HepG2 (cell line): Measurements from ENCODE around the gene GNAS-AS1. TPM values are rescaled to one million over a fixed set of nuclear protein-coding genes. Genes with fewer than 3 reads are reported as not detected.

Experiments used
- ATAC-seq: fragments of 200-7000 bp; cut with Tn5 transposase; 3 replicates; pipeline ENCODE4 v1.9.1; 2020; ENCODE audit warnings: mild to moderate bottlenecking, moderate library complexity
- BruUV-seq: library from RNA; stranded (reverse); fragments of 400-500 nt; replicated peaks from 2 replicates; lab custom pipeline; 2021; lab: Mats Ljungman, UMichigan
- CTCF ChIA-PET: fragments of 300-600 bp; formaldehyde crosslinking; extraction: SDS; loops from one replicate; lab custom pipeline; 2021; ENCODE audit warnings: low total read pairs, inconsistent platforms, low intra/inter-chr PET ratio; lab: Yijun Ruan, JAX
- POLR2A ChIA-PET: fragments of 350-600 bp; sonication (Branson Sonifier 250); formaldehyde crosslinking; loops from one replicate; lab custom pipeline; 2020; ENCODE audit warnings: antibody characterized with exemption, inconsistent platforms; lab: Yijun Ruan, JAX
- DNase-seq: peaks from one replicate; pipeline ENCODE4 v3.0.0-alpha.2; 2015; ENCODE audit warnings: low spot score
- FAIRE-seq: peaks from 3 replicates; lab custom pipeline; 2011; peaks lifted over from hg19 to GRCh38; lab: Jason Lieb, UNC
- H2AFZ ChIP-seq: one replicate; pipeline ENCODE4 v1.6.1; 2011; ENCODE audit warnings: low read length, inconsistent platforms
- H3K27ac ChIP-seq: fragments of 300-600 bp; 3 replicates; pipeline ENCODE4 v1.8.0; 2011; ENCODE audit warnings: mixed run types, mild to moderate bottlenecking, mixed read lengths, low read length, inconsistent platforms; ENCODE audit not compliant: insufficient read depth; ENCODE audit errors: extremely low read length
- H3K27me3 ChIP-seq, 2 experiments: fragments of 200-600 bp in 1 of 2; 2 replicates in 1 of 2; 3 replicates in 1 of 2; pipeline versions ENCODE4 v1.6.0 to v1.8.0; 2011; ENCODE audit warnings: low read length in 2 of 2, mild to moderate bottlenecking in 2 of 2, moderate library complexity in 2 of 2, inconsistent platforms in 1 of 2; ENCODE audit not compliant: insufficient read depth in 2 of 2, control insufficient read depth in 1 of 2
- H3K36me3 ChIP-seq, 2 experiments: fragments of 200-600 bp in 1 of 2; replicated peaks in 1 of 2; 2 replicates in 1 of 2; 3 replicates in 1 of 2; pipeline versions ENCODE4 v1.5.1 to v1.8.0; 2011; ENCODE audit warnings: low read length in 2 of 2, inconsistent platforms in 1 of 2; ENCODE audit not compliant: insufficient read depth in 2 of 2, control insufficient read depth in 1 of 2
- H3K4me1 ChIP-seq: 2 replicates; pipeline ENCODE4 v1.5.1; 2012; ENCODE audit warnings: low read length, inconsistent platforms; ENCODE audit not compliant: insufficient read depth
- H3K4me2 ChIP-seq: 2 replicates; pipeline ENCODE4 v1.6.0; 2011; ENCODE audit warnings: low read depth, low read length, inconsistent platforms
- H3K4me3 ChIP-seq, 3 experiments: fragments of 200-600 bp in 1 of 3; sonication (generic), shearing (Covaris generic) in 1 of 3; replicated peaks in 1 of 3; 2 replicates each; pipeline ENCODE4 v1.5.1; 2011 to 2016; ENCODE audit warnings: low read length in 3 of 3, inconsistent platforms in 2 of 3, low read depth in 2 of 3, mild to moderate bottlenecking in 2 of 3, control low read depth in 1 of 3, mixed read lengths in 1 of 3; ENCODE audit not compliant: insufficient read depth in 1 of 3
- H3K79me2 ChIP-seq: one replicate; pipeline ENCODE4 v1.6.1; 2011; ENCODE audit warnings: low read length, inconsistent platforms; ENCODE audit not compliant: insufficient read depth
- H3K9ac ChIP-seq: 2 replicates; pipeline ENCODE4 v1.6.0; 2011; ENCODE audit warnings: mild to moderate bottlenecking, low read depth, low read length, inconsistent platforms; ENCODE audit not compliant: insufficient read depth
- H3K9me3 ChIP-seq: 2 replicates; pipeline ENCODE4 v1.5.1; 2012; ENCODE audit warnings: mild to moderate bottlenecking, low read length
- H4K20me1 ChIP-seq: 2 replicates; pipeline ENCODE4 v1.6.0; 2011; ENCODE audit warnings: inconsistent platforms, mild to moderate bottlenecking, low read length, moderate library complexity; ENCODE audit not compliant: insufficient read depth
- CCAR2 ChIP-seq: fragments of 200-400 bp; formaldehyde crosslinking; optimal IDR thresholded peaks from 2 replicates; pipeline ENCODE3; 2018; ENCODE audit warnings: low read depth, mild to moderate bottlenecking, low read length, moderate library complexity
- CREM ChIP-seq, 2 experiments: sonication (generic) in 1 of 2; formaldehyde crosslinking in 1 of 2; IDR thresholded peaks; 2 replicates each; pipeline versions ENCODE4 v1.4.0 to v1.6.1; 2016 to 2020; ENCODE audit warnings: antibody characterized with exemption in 1 of 2, mild to moderate bottlenecking in 1 of 2, missing genetic modification reagents in 1 of 2
- MED13 ChIP-seq: sonication (generic); formaldehyde crosslinking; IDR thresholded peaks from 2 replicates; pipeline ENCODE4 v1.5.0; 2020; ENCODE audit warnings: missing genetic modification reagents
- RBFOX2 ChIP-seq: fragments of 200-400 bp; formaldehyde crosslinking; IDR thresholded peaks from 2 replicates; pipeline ENCODE4 v1.6.1; 2017; ENCODE audit warnings: low read depth, mild to moderate bottlenecking, low read length
- RFX1 ChIP-seq: fragments of 450-650 bp; IDR thresholded peaks from 2 replicates; pipeline ENCODE4 v1.6.1; 2017
- STAG1 ChIP-seq: sonication (generic); formaldehyde crosslinking; IDR thresholded peaks from 2 replicates; pipeline ENCODE4 v1.4.0; 2020; ENCODE audit warnings: missing genetic modification reagents
- TSC22D2 ChIP-seq: sonication (generic); formaldehyde crosslinking; IDR thresholded peaks from 2 replicates; pipeline ENCODE4 v1.5.1; 2020; ENCODE audit warnings: missing genetic modification reagents, mild to moderate bottlenecking, borderline replicate concordance
- ZKSCAN1 ChIP-seq: fragments of 150-350 bp; IDR thresholded peaks from 2 replicates; pipeline ENCODE4 v1.6.1; 2014; ENCODE audit warnings: low read length
- ZNF337 ChIP-seq: sonication (generic); formaldehyde crosslinking; IDR thresholded peaks from 2 replicates; pipeline ENCODE4 v1.5.1; 2020; ENCODE audit warnings: missing genetic modification reagents, low read depth, mild to moderate bottlenecking, borderline replicate concordance
- ZSCAN25 ChIP-seq: sonication (generic); formaldehyde crosslinking; IDR thresholded peaks from 2 replicates; pipeline ENCODE4 v1.8.0; 2022; ENCODE audit warnings: mild to moderate bottlenecking, missing genetic modification reagents
- WGBS: methylation state at CpG from one replicate; pipeline ENCODE4 v1.1.6; 2017; ENCODE audit warnings: low lambda C conversion rate; 5-methylcytosine and 5-hydroxymethylcytosine counted together
- in situ Hi-C: cut with HindIII; loops from 2 replicates; pipeline ENCODE4 v1.10.0; 2017; ENCODE audit warnings: low pct_unique_long_range_greater_than_20kb; ENCODE audit not compliant: extremely low pct_ligation_motif_present
- intact Hi-C: fragments of 100-400 bp; cut with micrococcal nuclease; formaldehyde crosslinking; loops from one replicate; pipeline ENCODE4 v1.10.0; 2022; ENCODE audit not compliant: unreplicated experiment
- polyA plus RNA-seq, 8 experiments: library from polyadenylated mRNA; depleted of rRNA in 3 of 8; stranded (reverse) in 7 of 8; unstranded in 1 of 8; fragments of >200 nt; fragmentation: Illumina TruSeq in 4 of 8; extraction: Trizol in 4 of 8; gene quantifications; 2 replicates each; pipeline versions ENCODE4 v1.2.1 to v1.2.3, GENCODE V29; 2011 to 2016; ENCODE audit warnings: low read depth in 4 of 8, missing spikeins in 1 of 8, mixed read lengths in 1 of 8; ENCODE audit not compliant: insufficient read depth in 1 of 8
- total RNA-seq, 5 experiments: library from RNA; depleted of rRNA; stranded (reverse); fragments of >200 nt; fragmentation: Illumina TruSeq; extraction: Trizol; gene quantifications; 2 replicates each; pipeline ENCODE4 v1.2.3, GENCODE V29; 2016; ENCODE audit warnings: low read depth in 1 of 5
- TF ChIP-seq, protein P1 (sequence below): sonication (generic); formaldehyde crosslinking; IDR thresholded peaks from 2 replicates; pipeline ENCODE4 v1.4.0; 2020; ENCODE audit warnings: mild to moderate bottlenecking, missing genetic modification reagents

Gene GNAS-AS1
- total and polyA plus RNA-seq, 2 of the 13 experiments (the other 11 are each of a cell fraction or from before 2014, with no cell fraction given), result not detected

- TF ChIP-seq, protein P1, sequence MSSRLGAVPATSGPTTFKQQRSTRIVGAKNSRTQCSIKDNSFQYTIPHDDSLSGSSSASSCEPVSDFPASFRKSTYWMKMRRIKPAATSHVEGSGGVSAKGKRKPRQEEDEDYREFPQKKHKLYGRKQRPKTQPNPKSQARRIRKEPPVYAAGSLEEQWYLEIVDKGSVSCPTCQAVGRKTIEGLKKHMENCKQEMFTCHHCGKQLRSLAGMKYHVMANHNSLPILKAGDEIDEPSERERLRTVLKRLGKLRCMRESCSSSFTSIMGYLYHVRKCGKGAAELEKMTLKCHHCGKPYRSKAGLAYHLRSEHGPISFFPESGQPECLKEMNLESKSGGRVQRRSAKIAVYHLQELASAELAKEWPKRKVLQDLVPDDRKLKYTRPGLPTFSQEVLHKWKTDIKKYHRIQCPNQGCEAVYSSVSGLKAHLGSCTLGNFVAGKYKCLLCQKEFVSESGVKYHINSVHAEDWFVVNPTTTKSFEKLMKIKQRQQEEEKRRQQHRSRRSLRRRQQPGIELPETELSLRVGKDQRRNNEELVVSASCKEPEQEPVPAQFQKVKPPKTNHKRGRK (CRISPR knock-in tag), result no peak
These were observed 24.4 kb upstream of the GNAS-AS1 start (continued) for GRCh38 chr20:58875111-58875510.

- no peaks in the 10 kb centered on the region for H3K9me3 ChIP-seq
- ATAC-seq, result no peak
- POLR2A ChIA-PET, result no interaction called here
- WGBS, result 13% methylated on average over 1 of the region's 1 CpG
- intact Hi-C loops, result loop anchor here (5.0 kb wide), 1 partner anchor 528 kb away; no protein-coding TSS in a partner anchor
- H3K4me3 ChIP-seq, result no peak overlapping the region
- H3K9ac ChIP-seq, result no peak overlapping the region
- FAIRE-seq, result no peak
- no TSS peak for BruUV-seq
- H3K27me3 ChIP-seq, result peaks cover 0 to 28% of the 10 kb centered on the region in 2 experiments; a peak in 2 of 5 replicates
- DNase-seq, result no peak
- no peaks in the 10 kb centered on the region for H4K20me1 ChIP-seq
- CTCF ChIA-PET, result no interaction called here
- H3K36me3 ChIP-seq, result no peaks in the 10 kb centered on the region
- no peak overlapping the region for H2AFZ ChIP-seq
- TF ChIP-seq RFX1 (no peak), TSC22D2 (CRISPR knock-in tag) (no peak), MED13 (CRISPR knock-in tag) (no peak), STAG1 (CRISPR knock-in tag) (no peak), ZSCAN25 (no peak), RBFOX2 (no peak), ZKSCAN1 (no peak), CREM (IDR thresholded peaks at IDR 0.05) (no peak), CREM (CRISPR knock-in tag; IDR thresholded peaks at IDR 0.05) (no peak), ZNF337 (CRISPR knock-in tag) (no peak), CCAR2 (no peak)
- TF ChIP-seq, all 625 proteins: peak for 0
- H3K4me2 ChIP-seq, result no peak overlapping the region
- H3K79me2 ChIP-seq, result no peaks in the 10 kb centered on the region
- in situ Hi-C loops, result loop anchor here (5.0 kb wide), 2 partner anchors 348 to 528 kb away; no protein-coding TSS in a partner anchor
- H3K4me1 ChIP-seq, result peaks cover 22% of the 10 kb centered on the region
- H3K27ac ChIP-seq, result no peak overlapping the region
These were observed 23.8 kb upstream of the GNAS-AS1 start for GRCh38 chr20:58874469-58874868.
